Right forelimb (tissue), 1 donor: ENCODE measurements around the gene FCRLB.
"Not testable (repeated sequence)": the region's sequence is repeated elsewhere in the genome, so short reads cannot be mapped to it uniquely, and the experiment has no call there.

Source experiments
- DNase-seq: peaks from one replicate; pipeline ENCODE4 v3.0.0-alpha.2; 2018

Gene FCRLB

GRCh38 chr1:161747801-161748200 is 26.5 kb downstream of the FCRLB start:
- DNase-seq = no peak

GRCh38 chr1:161749509-161750407 is 28.4 kb downstream of the FCRLB start, which contains the start of gene DUSP12:
Gene DUSP12, plus strand, starts transcription at chr1:161749786. Its CDS starts 16 bp downstream, at chr1:161749802.
- DNase-seq = peak; percentile 94

- DNase-seq = no peak
Observed at GRCh38 chr1:161763522-161764098, 42.3 kb downstream of the FCRLB start.

- peak; percentile 94 for DNase-seq
Observed at GRCh38 chr1:161766102-161766981, 45.0 kb downstream of the FCRLB start, which contains the start of gene ATF6. Gene ATF6, plus strand, starts transcription at chr1:161766320. Its CDS starts 41 bp downstream, at chr1:161766361.

GRCh38 chr1:161768461-161768860 is 47.1 kb downstream of the FCRLB start:
- DNase-seq = no peak

GRCh38 chr1:161768986-161769672 is 47.8 kb downstream of the FCRLB start:
- DNase-seq = no peak

- DNase-seq = not testable (repeated sequence)
Observed at GRCh38 chr1:161769673-161770045, 48.3 kb downstream of the FCRLB start.

GRCh38 chr1:161770250-161770649 is 48.9 kb downstream of the FCRLB start:
- DNase-seq = no peak

GRCh38 chr1:161771161-161771560 is 49.8 kb downstream of the FCRLB start:
- no peak for DNase-seq

GRCh38 chr1:161771973-161772372 is 50.6 kb downstream of the FCRLB start:
- DNase-seq = no peak

GRCh38 chr1:161772397-161772796 is 51.1 kb downstream of the FCRLB start:
- DNase-seq = no peak

GRCh38 chr1:161773791-161774190 is 52.4 kb downstream of the FCRLB start:
- no peak for DNase-seq

- no peak for DNase-seq
Observed at GRCh38 chr1:161777261-161777660, 55.9 kb downstream of the FCRLB start.
